ENCODE data around the gene CHST4.

DNA sequence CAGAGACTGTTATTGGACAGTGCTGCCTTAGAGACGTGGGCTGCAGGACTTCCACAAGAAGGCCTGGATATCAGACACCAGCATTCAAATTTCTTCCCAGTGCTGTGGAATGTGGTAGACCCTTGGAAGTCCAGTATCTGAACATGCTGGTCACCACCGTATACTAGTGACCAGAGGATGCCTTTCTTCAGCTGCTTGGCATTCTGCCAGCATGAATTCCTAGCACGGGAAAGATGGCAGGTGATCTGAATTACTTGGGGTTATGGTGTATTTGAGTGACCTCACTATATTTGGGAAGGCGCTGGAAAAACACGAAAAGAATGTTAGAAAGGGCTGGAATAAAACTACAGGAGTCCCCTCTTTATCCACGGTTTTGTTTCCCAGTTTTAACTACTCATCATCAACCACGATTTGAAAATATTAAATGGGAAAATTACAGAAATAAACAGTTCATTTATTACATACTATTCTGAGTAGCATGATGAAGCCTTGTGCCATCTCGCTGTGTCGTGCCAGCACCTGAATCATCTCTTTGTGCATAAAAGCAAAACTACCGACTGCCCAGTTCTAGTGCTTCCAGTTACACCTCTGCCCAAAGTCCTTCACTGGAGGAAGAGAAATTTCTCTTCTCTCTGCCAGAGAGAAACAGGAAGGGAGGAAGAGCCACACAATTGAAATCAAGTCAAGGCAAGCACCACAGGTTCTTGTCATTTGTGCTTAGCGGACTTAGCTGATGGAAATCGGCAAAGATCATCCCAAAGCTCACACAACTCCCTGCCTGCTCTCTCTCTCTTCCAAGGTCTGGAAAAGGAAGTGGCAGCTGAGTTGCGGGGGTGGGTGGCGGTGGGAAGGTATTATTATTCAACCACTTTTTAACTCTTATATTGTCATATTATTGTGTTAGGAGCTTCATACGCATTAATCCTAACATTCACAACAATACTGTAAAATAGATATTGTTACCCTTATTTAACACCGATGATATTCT is 1.4 kb upstream of the CHST4 start:
- TF ChIP-seq POLR2AphosphoS5 (IDR thresholded peaks at IDR 0.05), result no peak
- TF ChIP-seq, protein P1, sequence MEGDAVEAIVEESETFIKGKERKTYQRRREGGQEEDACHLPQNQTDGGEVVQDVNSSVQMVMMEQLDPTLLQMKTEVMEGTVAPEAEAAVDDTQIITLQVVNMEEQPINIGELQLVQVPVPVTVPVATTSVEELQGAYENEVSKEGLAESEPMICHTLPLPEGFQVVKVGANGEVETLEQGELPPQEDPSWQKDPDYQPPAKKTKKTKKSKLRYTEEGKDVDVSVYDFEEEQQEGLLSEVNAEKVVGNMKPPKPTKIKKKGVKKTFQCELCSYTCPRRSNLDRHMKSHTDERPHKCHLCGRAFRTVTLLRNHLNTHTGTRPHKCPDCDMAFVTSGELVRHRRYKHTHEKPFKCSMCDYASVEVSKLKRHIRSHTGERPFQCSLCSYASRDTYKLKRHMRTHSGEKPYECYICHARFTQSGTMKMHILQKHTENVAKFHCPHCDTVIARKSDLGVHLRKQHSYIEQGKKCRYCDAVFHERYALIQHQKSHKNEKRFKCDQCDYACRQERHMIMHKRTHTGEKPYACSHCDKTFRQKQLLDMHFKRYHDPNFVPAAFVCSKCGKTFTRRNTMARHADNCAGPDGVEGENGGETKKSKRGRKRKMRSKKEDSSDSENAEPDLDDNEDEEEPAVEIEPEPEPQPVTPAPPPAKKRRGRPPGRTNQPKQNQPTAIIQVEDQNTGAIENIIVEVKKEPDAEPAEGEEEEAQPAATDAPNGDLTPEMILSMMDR (IDR thresholded peaks at IDR 0.05), result no peak
- no peak for TF ChIP-seq POLR2A (IDR thresholded peaks at IDR 0.05)

Measured in breast epithelium (tissue), 3 donors.